Neuron (in vitro differentiated cells): Measurements from ENCODE around the gene ERC1.

Source experiments
- H2AFZ ChIP-seq: one replicate; pipeline ENCODE4 v1.6.1; 2013; ENCODE audit warnings: low read depth, mild to moderate bottlenecking, inconsistent platforms, low read length, moderate library complexity
- H3K27me3 ChIP-seq: one replicate; pipeline ENCODE4 v1.6.1; 2013; ENCODE audit warnings: low read length; ENCODE audit not compliant: insufficient read depth
- H3K36me3 ChIP-seq: one replicate; pipeline ENCODE4 v1.6.1; 2013; ENCODE audit warnings: low read length; ENCODE audit not compliant: insufficient read depth
- H3K4me1 ChIP-seq: one replicate; pipeline ENCODE4 v1.6.1; 2013; ENCODE audit warnings: low read length; ENCODE audit not compliant: insufficient read depth
- H3K4me3 ChIP-seq: 2 replicates; pipeline ENCODE4 v1.5.1; 2013; ENCODE audit warnings: mild to moderate bottlenecking, low read length, moderate library complexity
- H3K9me3 ChIP-seq: one replicate; pipeline ENCODE4 v1.6.1; 2013; ENCODE audit warnings: low read length

The ERC1 gene

GRCh38 chr12:1410794-1411193 lies 419.8 kb downstream of the ERC1 start:
- H3K9me3 ChIP-seq, result peaks cover 6% of the 10 kb centered on the region
- H3K4me3 ChIP-seq, result no peak overlapping the region
- no peaks in the 10 kb centered on the region for H3K4me1 ChIP-seq
- peaks cover 8% of the 10 kb centered on the region for H3K36me3 ChIP-seq
- H3K27me3 ChIP-seq, result no peaks in the 10 kb centered on the region
- no peak overlapping the region for H2AFZ ChIP-seq

GRCh38 chr12:1413930-1414329 lies 422.9 kb downstream of the ERC1 start:
- H3K27me3 ChIP-seq, result no peaks in the 10 kb centered on the region
- H3K9me3 ChIP-seq, result peaks cover 6% of the 10 kb centered on the region
- H3K4me3 ChIP-seq, result no peak overlapping the region

GRCh38 chr12:1418144-1418543 lies 427.1 kb downstream of the ERC1 start:
- Histone ChIP-seq H3K36me3 (no peaks in the 10 kb centered on the region), H3K4me1 (no peaks in the 10 kb centered on the region), H2AFZ (no peak overlapping the region), H3K27me3 (no peaks in the 10 kb centered on the region), H3K9me3 (peaks cover 8% of the 10 kb centered on the region), H3K4me3 (no peak overlapping the region)

More at GRCh38 chr12:1413930-1414329, 422.9 kb downstream of the ERC1 start:
- Histone ChIP-seq H3K36me3 (peaks cover 6% of the 10 kb centered on the region), H2AFZ (no peak overlapping the region), H3K4me1 (no peaks in the 10 kb centered on the region)

- H3K9me3 ChIP-seq, result peaks cover 4% of the 10 kb centered on the region
- no peak overlapping the region for H3K4me3 ChIP-seq
- no peak overlapping the region for H2AFZ ChIP-seq
- no peaks in the 10 kb centered on the region for H3K36me3 ChIP-seq
- no peaks in the 10 kb centered on the region for H3K27me3 ChIP-seq
- no peaks in the 10 kb centered on the region for H3K4me1 ChIP-seq
Measured at GRCh38 chr12:1419849-1420371, 428.9 kb downstream of the ERC1 start.

GRCh38 chr12:1421091-1421846 lies 430.2 kb downstream of the ERC1 start:
- H3K36me3 ChIP-seq, result no peaks in the 10 kb centered on the region
- H3K9me3 ChIP-seq, result peaks cover 4% of the 10 kb centered on the region
- no peaks in the 10 kb centered on the region for H3K4me1 ChIP-seq
- H3K27me3 ChIP-seq, result no peaks in the 10 kb centered on the region
- H2AFZ ChIP-seq, result no peak overlapping the region
- H3K4me3 ChIP-seq, result no peak overlapping the region

GRCh38 chr12:1422604-1423315 lies 431.7 kb downstream of the ERC1 start:
- Histone ChIP-seq H3K9me3 (peaks cover 4% of the 10 kb centered on the region), H3K36me3 (no peaks in the 10 kb centered on the region), H3K4me1 (no peaks in the 10 kb centered on the region), H3K27me3 (no peaks in the 10 kb centered on the region), H3K4me3 (no peak overlapping the region), H2AFZ (no peak overlapping the region)

- Histone ChIP-seq H3K36me3 (no peaks in the 10 kb centered on the region), H2AFZ (no peak overlapping the region), H3K27me3 (no peaks in the 10 kb centered on the region), H3K9me3 (peaks cover 4% of the 10 kb centered on the region), H3K4me3 (no peak overlapping the region), H3K4me1 (no peaks in the 10 kb centered on the region)
Measured at GRCh38 chr12:1424674-1425395, 433.8 kb downstream of the ERC1 start.

- Histone ChIP-seq H3K27me3 (no peaks in the 10 kb centered on the region), H3K9me3 (peaks cover 4% of the 10 kb centered on the region), H3K36me3 (no peaks in the 10 kb centered on the region), H2AFZ (no peak overlapping the region), H3K4me1 (no peaks in the 10 kb centered on the region), H3K4me3 (no peak overlapping the region)
Measured at GRCh38 chr12:1425396-1425729, 434.3 kb downstream of the ERC1 start.

- H3K4me1 ChIP-seq, result no peaks in the 10 kb centered on the region
- H3K4me3 ChIP-seq, result no peak overlapping the region
- H3K9me3 ChIP-seq, result no peaks in the 10 kb centered on the region
- no peaks in the 10 kb centered on the region for H3K36me3 ChIP-seq
- no peak overlapping the region for H2AFZ ChIP-seq
- no peaks in the 10 kb centered on the region for H3K27me3 ChIP-seq
Measured at GRCh38 chr12:1428671-1429070, 437.6 kb downstream of the ERC1 start.

- no peak overlapping the region for H2AFZ ChIP-seq
- no peak overlapping the region for H3K4me3 ChIP-seq
- no peaks in the 10 kb centered on the region for H3K36me3 ChIP-seq
- H3K4me1 ChIP-seq, result no peaks in the 10 kb centered on the region
- H3K9me3 ChIP-seq, result no peaks in the 10 kb centered on the region
- H3K27me3 ChIP-seq, result no peaks in the 10 kb centered on the region
Measured at GRCh38 chr12:1429980-1430379, 439.0 kb downstream of the ERC1 start.

GRCh38 chr12:1434296-1434955 lies 443.4 kb downstream of the ERC1 start:
- H2AFZ ChIP-seq, result no peak overlapping the region
- H3K27me3 ChIP-seq, result no peaks in the 10 kb centered on the region
- no peaks in the 10 kb centered on the region for H3K4me1 ChIP-seq
- H3K9me3 ChIP-seq, result no peaks in the 10 kb centered on the region
- H3K36me3 ChIP-seq, result no peaks in the 10 kb centered on the region
- no peak overlapping the region for H3K4me3 ChIP-seq

- H3K36me3 ChIP-seq, result no peaks in the 10 kb centered on the region
- H3K9me3 ChIP-seq, result no peaks in the 10 kb centered on the region
- no peak overlapping the region for H2AFZ ChIP-seq
- no peaks in the 10 kb centered on the region for H3K4me1 ChIP-seq
- no peak overlapping the region for H3K4me3 ChIP-seq
- H3K27me3 ChIP-seq, result no peaks in the 10 kb centered on the region
Measured at GRCh38 chr12:1435044-1435443, 444.0 kb downstream of the ERC1 start.

GRCh38 chr12:1435456-1435855 lies 444.4 kb downstream of the ERC1 start:
- Histone ChIP-seq H3K4me1 (no peaks in the 10 kb centered on the region), H3K27me3 (no peaks in the 10 kb centered on the region), H2AFZ (no peak overlapping the region), H3K9me3 (no peaks in the 10 kb centered on the region), H3K4me3 (no peak overlapping the region), H3K36me3 (no peaks in the 10 kb centered on the region)
